ENCODE results near the gene OPN5.

DNA sequence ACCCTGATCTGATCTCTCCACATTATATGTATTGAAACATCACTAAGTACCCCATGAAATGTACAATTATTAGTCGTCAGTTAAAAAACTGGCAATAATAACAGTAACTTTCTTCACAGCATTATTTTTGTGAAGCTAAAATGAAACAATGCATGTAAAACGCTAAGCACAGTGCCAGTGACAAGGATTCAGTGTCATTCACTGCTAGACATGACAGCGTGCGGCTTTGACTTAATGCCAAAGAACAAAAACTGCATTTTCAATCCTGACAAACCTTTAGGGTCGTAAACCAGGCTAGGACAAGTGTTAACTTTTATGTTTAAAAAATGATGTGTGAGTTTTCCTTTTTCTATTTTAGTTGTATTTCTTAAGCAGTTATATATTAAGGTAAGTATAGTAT lies 8.8 kb upstream of the OPN5 start:
- TF ChIP-seq EZH2 (IDR thresholded peaks at IDR 0.05) (no peak), POLR2AphosphoS5 (IDR thresholded peaks at IDR 0.05; ENCODE audit: borderline replicate concordance, low read depth, low read length) (no peak), FOXP2 (optimal IDR thresholded peaks at IDR 0.05; ENCODE audit: control extremely low read depth, extremely low read length, insufficient read depth) (no peak)

All from SK-N-MC (cell line).